ENCODE results near the gene SMIM36.

Gene SMIM36

GRCh38 chr17:55413825-55414489 lies 97.3 kb downstream of the SMIM36 start:
- DNase-seq, result no peak

GRCh38 chr17:55411463-55411855 lies 99.8 kb downstream of the SMIM36 start:
- no peak for DNase-seq

GRCh38 chr17:55410722-55411462 lies 100.4 kb downstream of the SMIM36 start:
- DNase-seq, result no peak

- no peak for DNase-seq
Measured at GRCh38 chr17:55409030-55409800, 102.0 kb downstream of the SMIM36 start.

- peak in 1 of 4 experiments; percentile 8 for DNase-seq
Measured at GRCh38 chr17:55407641-55408566, 103.3 kb downstream of the SMIM36 start.

- DNase-seq, result no peak
Measured at GRCh38 chr17:55405600-55405999, 105.7 kb downstream of the SMIM36 start.

GRCh38 chr17:55404197-55404596 lies 107.1 kb downstream of the SMIM36 start:
- DNase-seq, result peak in 1 of 4 experiments; percentile 24

- no peak for DNase-seq
Measured at GRCh38 chr17:55402374-55402773, 108.9 kb downstream of the SMIM36 start.
